ENCODE results near the gene PRR18.

GRCh38 chr6:166341464-166341863 lies 33.3 kb upstream of the PRR18 start:
- no peak for TF ChIP-seq CTCF (IDR thresholded peaks at IDR 0.05)
- TF ChIP-seq EP300 (IDR thresholded peaks at IDR 0.05): no peak
